ENCODE data around the gene LASP1. TPM values are rescaled to one million over a fixed set of nuclear protein-coding genes. Genes with fewer than 3 reads are reported as not detected.

Gene LASP1
- total RNA-seq, 2 experiments from 2014 or later = 105 to 113 TPM

- DNase-seq = peak; percentile 10
These were observed 2.2 kb downstream of the LASP1 start for GRCh38 chr17:38872027-38872511.

GRCh38 chr17:38872671-38873385 is 3.0 kb downstream of the LASP1 start:
- intact Hi-C loops (cut with micrococcal nuclease) = loop anchor here (1.0 to 10.0 kb wide), 4 partner anchors 183 to 1234 kb away; partner anchors contain the start of gene FBXL20
- H3K27me3 Mint-ChIP-seq (ENCODE audit: low read depth) = no peaks in the 10 kb centered on the region
- peak; percentile 35 for DNase-seq
- H3K4me3 Mint-ChIP-seq = peak overlapping the region; percentile 19
- H3K4me1 Mint-ChIP-seq (ENCODE audit: low read depth) = peaks cover 74% of the 10 kb centered on the region
- H3K9me3 Mint-ChIP-seq = no peaks in the 10 kb centered on the region
- H3K36me3 Mint-ChIP-seq (ENCODE audit: low read depth) = peaks cover 2% of the 10 kb centered on the region
- CTCF ChIA-PET = interaction anchor here (0.5 to 4.2 kb wide), 13 partner anchors 9 to 280 kb away, joined by 3 to 26 read pairs (median 4); partner anchors contain the start of gene LASP1NB
- peak overlapping the region; percentile 97 for H3K27ac Mint-ChIP-seq

More at GRCh38 chr17:38872027-38872511, 2.2 kb downstream of the LASP1 start:
- CTCF ChIA-PET = interaction anchor here (0.5 to 4.2 kb wide), 16 partner anchors 9 to 281 kb away, joined by 3 to 26 read pairs (median 4); partner anchors contain the start of genes LASP1NB and RPL23
- Mint-ChIP-seq H3K4me3 (peak overlapping the region; percentile 98), H3K36me3 (ENCODE audit: low read depth) (peaks cover 4% of the 10 kb centered on the region), H3K27me3 (ENCODE audit: low read depth) (peaks cover 2% of the 10 kb centered on the region), H3K4me1 (ENCODE audit: low read depth) (peaks cover 72% of the 10 kb centered on the region), H3K27ac (peak overlapping the region; percentile 97), H3K9me3 (no peaks in the 10 kb centered on the region)
- intact Hi-C loops (cut with micrococcal nuclease) = loop anchor here (1.0 to 10.0 kb wide), 4 partner anchors 184 to 1235 kb away; partner anchors contain the start of gene FBXL20

- H3K4me1 Mint-ChIP-seq (ENCODE audit: low read depth) = peaks cover 74% of the 10 kb centered on the region
These were observed 4.0 kb downstream of the LASP1 start for GRCh38 chr17:38873640-38874380.

GRCh38 chr17:38874505-38875400 is 4.9 kb downstream of the LASP1 start:
- Mint-ChIP-seq H3K4me3 (no peak overlapping the region), H3K4me1 (ENCODE audit: low read depth) (peaks cover 77% of the 10 kb centered on the region), H3K27ac (peak overlapping the region; percentile 78), H3K27me3 (ENCODE audit: low read depth) (no peaks in the 10 kb centered on the region), H3K36me3 (ENCODE audit: low read depth) (peaks cover 5% of the 10 kb centered on the region), H3K9me3 (no peaks in the 10 kb centered on the region)
- CTCF ChIA-PET = interaction anchor here (1.1 to 4.2 kb wide), 2 partner anchors 19 to 24 kb away, joined by 3 to 26 read pairs; no protein-coding TSS in a partner anchor
- DNase-seq = peak; percentile 6
- intact Hi-C loops (cut with micrococcal nuclease) = loop anchor here (5.0 to 10.0 kb wide), 3 partner anchors 218 to 1233 kb away; partner anchors contain the start of gene FBXL20

More at GRCh38 chr17:38873640-38874380, 4.0 kb downstream of the LASP1 start:
- H3K9me3 Mint-ChIP-seq = no peaks in the 10 kb centered on the region
- peak overlapping the region; percentile 71 for H3K27ac Mint-ChIP-seq
- CTCF ChIA-PET = interaction anchor here (1.1 to 4.2 kb wide), 5 partner anchors 20 to 109 kb away, joined by 3 to 26 read pairs (median 16); partner anchors contain the start of gene LASP1NB
- H3K36me3 Mint-ChIP-seq (ENCODE audit: low read depth) = peaks cover 2% of the 10 kb centered on the region
- no peak overlapping the region for H3K4me3 Mint-ChIP-seq
- H3K27me3 Mint-ChIP-seq (ENCODE audit: low read depth) = no peaks in the 10 kb centered on the region
- intact Hi-C loops (cut with micrococcal nuclease) = loop anchor here (5.0 to 10.0 kb wide), 3 partner anchors 218 to 1233 kb away; partner anchors contain the start of gene FBXL20
- DNase-seq = peak; percentile 12

- Mint-ChIP-seq H3K27ac (peak overlapping the region; percentile 78), H3K36me3 (ENCODE audit: low read depth) (peaks cover 5% of the 10 kb centered on the region), H3K4me3 (no peak overlapping the region), H3K9me3 (no peaks in the 10 kb centered on the region), H3K4me1 (ENCODE audit: low read depth) (peaks cover 85% of the 10 kb centered on the region), H3K27me3 (ENCODE audit: low read depth) (no peaks in the 10 kb centered on the region)
- no peak for DNase-seq
- CTCF ChIA-PET = no interaction called here
- intact Hi-C loops (cut with micrococcal nuclease) = loop anchor here (10.0 kb wide), 1 partner anchor 529 kb away; the partner anchor contains the start of gene FBXL20
These were observed 5.7 kb downstream of the LASP1 start for GRCh38 chr17:38875477-38876075.

GRCh38 chr17:38877130-38877851 is 7.4 kb downstream of the LASP1 start:
- Mint-ChIP-seq H3K27ac (peak overlapping the region; percentile 85), H3K4me3 (no peak overlapping the region), H3K36me3 (ENCODE audit: low read depth) (peaks cover 15% of the 10 kb centered on the region), H3K4me1 (ENCODE audit: low read depth) (peaks cover 93% of the 10 kb centered on the region), H3K9me3 (no peaks in the 10 kb centered on the region), H3K27me3 (ENCODE audit: low read depth) (no peaks in the 10 kb centered on the region)
- intact Hi-C loops (cut with micrococcal nuclease) = loop anchor here (10.0 kb wide), 1 partner anchor 528 kb away; the partner anchor contains the start of gene FBXL20
- CTCF ChIA-PET = interaction anchor here (1.0 to 1.3 kb wide), 2 partner anchors 17 to 46 kb away, joined by 3 read pairs; no protein-coding TSS in a partner anchor
- peak; percentile 66 for DNase-seq

GRCh38 chr17:38879878-38880665 is 10.2 kb downstream of the LASP1 start:
- Mint-ChIP-seq H3K4me1 (ENCODE audit: low read depth) (peaks cover 88% of the 10 kb centered on the region), H3K27me3 (ENCODE audit: low read depth) (no peaks in the 10 kb centered on the region), H3K9me3 (no peaks in the 10 kb centered on the region), H3K27ac (peak overlapping the region; percentile 93), H3K4me3 (no peak overlapping the region), H3K36me3 (ENCODE audit: low read depth) (peaks cover 26% of the 10 kb centered on the region)
- intact Hi-C loops (cut with micrococcal nuclease) = loop anchor here (10.0 kb wide), 1 partner anchor 525 kb away; the partner anchor contains the start of gene FBXL20
- CTCF ChIA-PET = interaction anchor here (3.7 kb wide), 1 partner anchor 8 kb away, joined by 24 read pairs; no protein-coding TSS in a partner anchor
- peak; percentile 17 for DNase-seq

GRCh38 chr17:38881600-38882191 is 11.8 kb downstream of the LASP1 start:
- peak; percentile 74 for DNase-seq
- peaks cover 90% of the 10 kb centered on the region for H3K4me1 Mint-ChIP-seq (ENCODE audit: low read depth)
- H3K9me3 Mint-ChIP-seq = no peaks in the 10 kb centered on the region
- H3K4me3 Mint-ChIP-seq = peak overlapping the region; percentile 26
- H3K27ac Mint-ChIP-seq = peak overlapping the region; percentile 93
- no peaks in the 10 kb centered on the region for H3K27me3 Mint-ChIP-seq (ENCODE audit: low read depth)
- intact Hi-C loops (cut with micrococcal nuclease) = loop anchor here (1.0 kb wide), 1 partner anchor 10 kb away; no protein-coding TSS in a partner anchor
- CTCF ChIA-PET = interaction anchor here (0.6 to 3.7 kb wide), 5 partner anchors 10 to 100 kb away, joined by 3 to 24 read pairs (median 4); partner anchors contain the start of gene LASP1
- peaks cover 26% of the 10 kb centered on the region for H3K36me3 Mint-ChIP-seq (ENCODE audit: low read depth)

- DNase-seq = no peak
- no peaks in the 10 kb centered on the region for H3K27me3 Mint-ChIP-seq (ENCODE audit: low read depth)
- H3K4me1 Mint-ChIP-seq (ENCODE audit: low read depth) = peaks cover 88% of the 10 kb centered on the region
- CTCF ChIA-PET = interaction anchor here (0.8 to 3.7 kb wide), 5 partner anchors 11 to 49 kb away, joined by 3 to 24 read pairs (median 5); partner anchors contain the start of gene LASP1
- H3K4me3 Mint-ChIP-seq = peak overlapping the region; percentile 29
- H3K27ac Mint-ChIP-seq = peak overlapping the region; percentile 93
- H3K36me3 Mint-ChIP-seq (ENCODE audit: low read depth) = peaks cover 26% of the 10 kb centered on the region
- intact Hi-C loops (cut with micrococcal nuclease) = no loop called here
- no peaks in the 10 kb centered on the region for H3K9me3 Mint-ChIP-seq
These were observed 13.0 kb downstream of the LASP1 start for GRCh38 chr17:38882870-38883269.

All from activated naive CD4-positive, alpha-beta T cell treated with anti-CD3 and anti-CD28 coated beads for 36 hours (primary cell).